ENCODE measurements around the gene RNF115.
"Not testable (repeated sequence)": the region's sequence is repeated elsewhere in the genome, so short reads cannot be mapped to it uniquely, and the experiment has no call there.

The RNF115 gene

GRCh38 chr1:145823565-145824498 is at the start of gene RNF115, which contains the start of gene POLR3C:
RNF115 (minus strand) TSS chr1:145824095; CDS start chr1:145823873, 222 bp downstream.
POLR3C (plus strand) TSS chr1:145824200; CDS start chr1:145825777, 1,577 bp downstream.
- peak; percentile 86 to 89 for DNase-seq

GRCh38 chr1:145871994-145872924 is 48.4 kb upstream of the RNF115 start:
- peak; percentile 59 to 70 for DNase-seq

GRCh38 chr1:145868232-145868631 is 44.3 kb upstream of the RNF115 start:
- no peak for DNase-seq

- no peak for DNase-seq
Measured at GRCh38 chr1:145863282-145864018, 39.6 kb upstream of the RNF115 start.

GRCh38 chr1:145859491-145860023 is 35.7 kb upstream of the RNF115 start:
- DNase-seq, result peak; percentile 84 to 90

- peak; percentile 93 to 95 for DNase-seq
Measured at GRCh38 chr1:145858901-145859490, 35.1 kb upstream of the RNF115 start, which contains the start of gene PIAS3. PIAS3 (minus strand) TSS chr1:145859081; CDS start chr1:145858990, 91 bp downstream.

GRCh38 chr1:145858238-145858900 is 34.5 kb upstream of the RNF115 start:
- DNase-seq, result peak; percentile 63 to 67

- DNase-seq, result no peak
Measured at GRCh38 chr1:145857170-145857569, 33.3 kb upstream of the RNF115 start.

- DNase-seq, result no peak
Measured at GRCh38 chr1:145855426-145855948, 31.6 kb upstream of the RNF115 start.

GRCh38 chr1:145849356-145850160 is 25.7 kb upstream of the RNF115 start:
- DNase-seq, result no peak

- DNase-seq, result no peak
Measured at GRCh38 chr1:145847827-145848226, 23.9 kb upstream of the RNF115 start.

- DNase-seq, result peak; percentile 58 to 61
Measured at GRCh38 chr1:145846201-145846612, 22.3 kb upstream of the RNF115 start.

GRCh38 chr1:145845514-145846161 is 21.7 kb upstream of the RNF115 start, which contains the start of gene NUDT17:
NUDT17 (plus strand) TSS chr1:145845630; CDS start chr1:145845641, 11 bp downstream.
- peak; percentile 84 to 86 for DNase-seq

GRCh38 chr1:145845144-145845513 is 21.2 kb upstream of the RNF115 start:
- no peak for DNase-seq

GRCh38 chr1:145843031-145843430 is 19.1 kb upstream of the RNF115 start:
- DNase-seq, result no peak

GRCh38 chr1:145837656-145838055 is 13.8 kb upstream of the RNF115 start:
- DNase-seq, result no peak

GRCh38 chr1:145830810-145831209 is 6.9 kb upstream of the RNF115 start:
- not testable (repeated sequence) for DNase-seq

- no peak for DNase-seq
Measured at GRCh38 chr1:145828367-145829026, 4.6 kb upstream of the RNF115 start.

GRCh38 chr1:145827966-145828365 is 4.1 kb upstream of the RNF115 start:
- no peak for DNase-seq
